Left lung (tissue), 10 donors: ENCODE results near the gene WNT11. TPM values are rescaled to one million over a fixed set of nuclear protein-coding genes. Genes with fewer than 3 reads are reported as not detected.

ENCODE experiments used
- ATAC-seq: fragments of 200-7000 bp; cut with Tn5 transposase; one replicate; pipeline ENCODE4 v1.9.1; 2020; ENCODE audit warnings: moderate library complexity
- DNase-seq, 4 donors: peaks; one replicate each; pipeline ENCODE4 v3.0.0-alpha.2; 2013 to 2020
- H3K27ac ChIP-seq, 2 donors: fragments of 200-600 bp; sonication (generic) in 1 of 2; one replicate each; pipeline versions ENCODE4 v1.5.0 to v1.8.0; 2020 to 2021
- H3K27me3 ChIP-seq, 2 donors: fragments of 200-600 bp; sonication (generic) in 1 of 2; one replicate each; pipeline versions ENCODE4 v1.5.0 to v1.8.0; 2020 to 2021
- H3K36me3 ChIP-seq, 2 donors: fragments of 200-600 bp; sonication (generic) in 1 of 2; one replicate each; pipeline versions ENCODE4 v1.5.0 to v1.8.0; 2020 to 2021
- H3K4me1 ChIP-seq, 2 donors: fragments of 200-600 bp; one replicate each; pipeline ENCODE4 v1.8.0; 2021
- H3K4me3 ChIP-seq, 2 donors: fragments of 200-600 bp; sonication (generic) in 1 of 2; one replicate each; pipeline versions ENCODE4 v1.5.0 to v1.8.0; 2020 to 2021; ENCODE audit warnings: mild to moderate bottlenecking in 1 of 2
- H3K9me3 ChIP-seq, 2 donors: fragments of 200-600 bp; sonication (generic) in 1 of 2; one replicate each; pipeline versions ENCODE4 v1.5.0 to v1.8.0; 2020 to 2021
- CTCF ChIP-seq, 2 donors: fragments of 200-600 bp; sonication (generic) in 1 of 2; IDR thresholded peaks; one replicate each; pipeline versions ENCODE4 v1.5.0 to v1.8.0; 2021; ENCODE audit warnings: antibody characterized with exemption in 2 of 2
- intact Hi-C, 2 donors: fragments of 100-400 bp; cut with DNase I; formaldehyde crosslinking; loops; one replicate each; pipeline versions ENCODE4 v1.11.2 to v1.14.2; 2022
- polyA plus RNA-seq, 6 donors: library from polyadenylated mRNA; unstranded; fragments of 120-200 nt; gene quantifications; one replicate each; pipeline ENCODE4 v1.2.1, GENCODE V29; 2013; ENCODE audit not compliant: insufficient read length in 6 of 6
- total RNA-seq, 2 donors: library from RNA; stranded (reverse); fragmentation: NEBNext Ultra II Directional; extraction: Animal tissue kit (Norgen Biotek cat#: 25700); gene quantifications; one replicate each; pipeline ENCODE4 v1.2.1, GENCODE V29; 2021
- donor health status: DM: no; HTN: yes; CAD: no.
- donor health status: DM: no; HTN: no; CAD: no.

WNT11 gene
- total and polyA plus RNA-seq, 8 donors = 1.3 to 64.0 (median 54.3) TPM

GRCh38 chr11:76139314-76139713 lies 67.0 kb downstream of the WNT11 start:
- DNase-seq (no peak), ATAC-seq (peak; percentile 26)
- no peak overlapping the region for H3K27ac ChIP-seq
- no peaks in the 10 kb centered on the region for H3K4me1 ChIP-seq
- TF ChIP-seq CTCF (IDR thresholded peaks at IDR 0.05) = no peak
- no peaks in the 10 kb centered on the region for H3K27me3 ChIP-seq
- no peaks in the 10 kb centered on the region for H3K9me3 ChIP-seq
- H3K4me3 ChIP-seq = no peak overlapping the region
- H3K36me3 ChIP-seq = peaks cover 0 to 27% of the 10 kb centered on the region in 2 donors
- intact Hi-C loops = no loop called here

Other genes starting within 250 kb of the WNT11 start
- gene THAP12, start 174.6 kb upstream of the WNT11 start, total RNA-seq = 10 to 100 TPM; 27.1 to 35.6 TPM
- gene THAP12, start 174.6 kb upstream of the WNT11 start, polyA plus RNA-seq = 100 to 1,000 TPM in 3 of 6 donors, 10 to 100 TPM in 3; 90.8 to 108 (median 99.0) TPM
- 1 to 10 TPM; 1.4 to 2.9 TPM for gene GVQW3, start 174.8 kb upstream of the WNT11 start, total RNA-seq
- 10 to 100 TPM; 19.5 to 24.3 (median 21.9) TPM for gene GVQW3, start 174.8 kb upstream of the WNT11 start, polyA plus RNA-seq
- 10 to 100 TPM; 18.2 to 24.8 TPM for gene EMSY, start 238.5 kb upstream of the WNT11 start, total RNA-seq
- 10 to 100 TPM; 34.9 to 43.9 (median 38.5) TPM for gene EMSY, start 238.5 kb upstream of the WNT11 start, polyA plus RNA-seq